MG63 (cell line): Measurements from ENCODE around the gene RASGRF1. TPM values are rescaled to one million over a fixed set of nuclear protein-coding genes. Genes with fewer than 3 reads are reported as not detected.

Source experiments
- DNase-seq: peaks from one replicate; pipeline ENCODE4 v3.0.0-alpha.2; 2020
- H3K27me3 ChIP-seq: fragments of 250-450 bp; sonication (Bioruptor Pico); 2 replicates; pipeline ENCODE4 v1.5.1; 2020; ENCODE audit warnings: mild to moderate bottlenecking, moderate library complexity
- H3K36me3 ChIP-seq: fragments of 250-450 bp; sonication (Bioruptor Pico); 2 replicates; pipeline ENCODE4 v1.5.1; 2020; ENCODE audit warnings: mild to moderate bottlenecking, moderate library complexity
- H3K4me3 ChIP-seq: fragments of 250-450 bp; sonication (Bioruptor Pico); 2 replicates; pipeline ENCODE4 v1.5.1; 2020; ENCODE audit warnings: mild to moderate bottlenecking, moderate library complexity
- H3K9me3 ChIP-seq: fragments of 250-450 bp; sonication (Bioruptor Pico); 2 replicates; pipeline ENCODE4 v1.5.1; 2020; ENCODE audit warnings: mild to moderate bottlenecking, moderate library complexity
- total RNA-seq: library from RNA; depleted of rRNA; stranded (reverse); fragments of >200 nt; shearing (Covaris generic); gene quantifications from 2 replicates; pipeline ENCODE4 v1.2.3, GENCODE V29; 2014; ENCODE audit warnings: low replicate concordance; rRNA removed

Gene RASGRF1, protein sequence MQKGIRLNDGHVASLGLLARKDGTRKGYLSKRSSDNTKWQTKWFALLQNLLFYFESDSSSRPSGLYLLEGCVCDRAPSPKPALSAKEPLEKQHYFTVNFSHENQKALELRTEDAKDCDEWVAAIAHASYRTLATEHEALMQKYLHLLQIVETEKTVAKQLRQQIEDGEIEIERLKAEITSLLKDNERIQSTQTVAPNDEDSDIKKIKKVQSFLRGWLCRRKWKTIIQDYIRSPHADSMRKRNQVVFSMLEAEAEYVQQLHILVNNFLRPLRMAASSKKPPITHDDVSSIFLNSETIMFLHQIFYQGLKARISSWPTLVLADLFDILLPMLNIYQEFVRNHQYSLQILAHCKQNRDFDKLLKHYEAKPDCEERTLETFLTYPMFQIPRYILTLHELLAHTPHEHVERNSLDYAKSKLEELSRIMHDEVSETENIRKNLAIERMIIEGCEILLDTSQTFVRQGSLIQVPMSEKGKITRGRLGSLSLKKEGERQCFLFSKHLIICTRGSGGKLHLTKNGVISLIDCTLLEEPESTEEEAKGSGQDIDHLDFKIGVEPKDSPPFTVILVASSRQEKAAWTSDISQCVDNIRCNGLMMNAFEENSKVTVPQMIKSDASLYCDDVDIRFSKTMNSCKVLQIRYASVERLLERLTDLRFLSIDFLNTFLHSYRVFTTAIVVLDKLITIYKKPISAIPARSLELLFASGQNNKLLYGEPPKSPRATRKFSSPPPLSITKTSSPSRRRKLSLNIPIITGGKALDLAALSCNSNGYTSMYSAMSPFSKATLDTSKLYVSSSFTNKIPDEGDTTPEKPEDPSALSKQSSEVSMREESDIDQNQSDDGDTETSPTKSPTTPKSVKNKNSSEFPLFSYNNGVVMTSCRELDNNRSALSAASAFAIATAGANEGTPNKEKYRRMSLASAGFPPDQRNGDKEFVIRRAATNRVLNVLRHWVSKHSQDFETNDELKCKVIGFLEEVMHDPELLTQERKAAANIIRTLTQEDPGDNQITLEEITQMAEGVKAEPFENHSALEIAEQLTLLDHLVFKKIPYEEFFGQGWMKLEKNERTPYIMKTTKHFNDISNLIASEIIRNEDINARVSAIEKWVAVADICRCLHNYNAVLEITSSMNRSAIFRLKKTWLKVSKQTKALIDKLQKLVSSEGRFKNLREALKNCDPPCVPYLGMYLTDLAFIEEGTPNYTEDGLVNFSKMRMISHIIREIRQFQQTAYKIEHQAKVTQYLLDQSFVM (N-terminal part only)
- total RNA-seq = not detected in 2 replicates

DNA sequence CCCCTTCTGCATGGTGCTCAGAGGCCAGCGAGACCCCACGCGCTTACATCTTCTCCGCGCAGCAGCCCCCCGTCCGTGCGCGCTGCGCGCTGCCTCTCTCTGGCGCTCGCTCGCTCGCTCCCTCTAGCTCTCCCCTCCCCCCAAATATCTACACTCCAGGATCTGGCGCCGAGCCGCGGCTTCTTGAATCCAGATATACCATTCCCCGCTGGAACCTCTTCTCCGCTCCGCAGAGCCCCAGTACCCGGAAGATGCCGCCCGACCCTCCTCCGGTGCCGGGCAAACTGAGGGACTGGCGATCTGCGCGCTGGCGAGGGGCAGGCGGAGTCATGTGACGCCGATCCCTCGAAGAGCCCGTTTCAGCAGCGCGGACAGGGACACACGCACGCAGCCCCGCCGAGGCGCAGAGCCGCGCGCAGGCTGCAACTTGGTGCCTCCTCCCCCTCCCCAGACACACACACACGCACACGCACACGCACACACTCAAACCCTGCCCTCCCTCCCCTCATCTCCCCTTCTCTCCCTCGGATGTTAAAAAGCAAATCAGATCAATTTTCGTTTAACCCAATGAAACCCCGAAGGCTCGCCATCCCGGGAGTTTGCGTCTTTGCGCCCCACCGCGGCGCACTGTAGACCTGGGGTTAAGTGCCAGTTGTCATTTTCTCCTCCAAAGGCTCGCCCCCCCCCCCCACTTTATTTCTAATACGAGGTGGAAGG lies at the start of gene RASGRF1:
Gene RASGRF1 (minus strand): TSS at position 294 of the 717 bp plus-strand sequence. CDS start 282 bp downstream, at position 12.
- H3K27me3 ChIP-seq = peaks cover 76% of the 10 kb centered on the region
- no peak within 1 kb of the TSS for H3K4me3 ChIP-seq
- H3K9me3 ChIP-seq = no peaks in the 10 kb centered on the region
- no peaks in the 10 kb centered on the region for H3K36me3 ChIP-seq
- DNase-seq = no peak

DNA sequence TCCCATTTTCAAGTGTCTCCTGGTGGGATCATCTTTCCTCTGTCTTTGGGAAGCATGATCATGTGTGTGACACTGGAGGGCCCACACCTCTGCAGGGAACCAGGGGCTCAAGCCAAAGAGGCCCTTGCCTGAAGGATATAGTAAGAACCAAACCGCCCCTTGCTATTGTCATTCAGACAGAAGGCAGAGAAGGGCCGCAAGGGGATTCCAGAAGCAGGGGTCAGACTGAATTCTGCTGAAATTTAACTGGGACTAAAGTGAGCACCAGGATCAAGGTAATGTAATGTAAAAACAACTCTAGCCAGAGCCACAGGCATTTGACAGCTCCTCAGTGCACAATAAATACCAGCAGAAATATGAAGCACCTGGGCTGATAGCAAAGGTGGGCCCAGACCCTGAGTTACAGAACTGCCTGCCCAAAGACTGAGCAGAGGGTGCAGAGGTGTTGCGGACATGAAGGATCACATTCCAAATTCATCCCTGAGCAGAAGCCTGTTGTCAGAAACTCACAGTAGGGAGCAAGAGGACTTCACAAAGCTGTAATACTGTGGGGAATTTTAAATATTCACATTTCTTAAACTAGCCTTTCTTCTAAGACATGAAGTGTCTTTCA lies 46.0 kb upstream of the RASGRF1 start:
- H3K36me3 ChIP-seq = no peaks in the 10 kb centered on the region
- H3K9me3 ChIP-seq = no peaks in the 10 kb centered on the region
- no peak overlapping the region for H3K4me3 ChIP-seq
- H3K27me3 ChIP-seq = peaks cover 17% of the 10 kb centered on the region
- no peak for DNase-seq

DNA sequence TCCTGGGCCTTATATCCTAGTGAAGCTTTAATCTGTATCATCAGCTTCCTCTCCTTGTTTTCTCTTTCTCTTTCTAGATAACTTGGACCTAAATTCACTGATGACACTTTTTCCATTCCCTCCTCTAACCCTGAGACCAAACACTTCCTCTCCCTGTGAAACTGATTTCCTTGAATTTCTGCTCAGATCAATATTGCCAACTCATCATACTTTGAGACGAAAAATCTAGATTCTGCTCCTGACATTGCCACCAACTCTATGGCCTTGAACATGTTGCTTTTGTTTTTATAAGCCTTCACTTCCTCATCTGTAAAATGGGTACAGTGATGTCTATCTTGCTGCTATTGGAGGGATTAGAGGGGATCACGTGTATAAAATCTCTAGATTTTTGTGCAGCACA lies 42.7 kb upstream of the RASGRF1 start:
- H3K27me3 ChIP-seq = peaks cover 12% of the 10 kb centered on the region
- H3K9me3 ChIP-seq = no peaks in the 10 kb centered on the region
- no peak for DNase-seq
- H3K36me3 ChIP-seq = no peaks in the 10 kb centered on the region
- no peak overlapping the region for H3K4me3 ChIP-seq

DNA sequence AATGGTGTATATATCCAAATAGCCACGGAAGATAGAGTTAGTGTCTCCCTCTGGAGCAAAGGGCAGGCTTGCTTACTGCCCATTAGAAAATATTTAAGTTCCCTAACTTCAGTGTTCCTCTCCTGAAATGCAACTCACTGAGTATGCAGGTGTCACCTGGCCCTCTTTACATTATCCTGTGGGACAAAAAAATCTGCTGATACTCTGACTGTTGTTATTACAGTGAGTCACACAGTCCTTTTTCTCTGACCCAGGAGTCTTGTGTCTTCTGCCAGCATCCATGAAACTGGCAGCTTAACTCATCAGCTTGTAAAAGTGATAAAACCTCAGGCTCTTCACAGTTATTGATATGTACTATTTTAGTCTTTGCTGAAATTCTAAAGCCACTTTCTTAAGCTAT lies 42.2 kb upstream of the RASGRF1 start:
- H3K9me3 ChIP-seq = no peaks in the 10 kb centered on the region
- no peak for DNase-seq
- H3K36me3 ChIP-seq = no peaks in the 10 kb centered on the region
- H3K4me3 ChIP-seq = no peak overlapping the region
- H3K27me3 ChIP-seq = peaks cover 12% of the 10 kb centered on the region

DNA sequence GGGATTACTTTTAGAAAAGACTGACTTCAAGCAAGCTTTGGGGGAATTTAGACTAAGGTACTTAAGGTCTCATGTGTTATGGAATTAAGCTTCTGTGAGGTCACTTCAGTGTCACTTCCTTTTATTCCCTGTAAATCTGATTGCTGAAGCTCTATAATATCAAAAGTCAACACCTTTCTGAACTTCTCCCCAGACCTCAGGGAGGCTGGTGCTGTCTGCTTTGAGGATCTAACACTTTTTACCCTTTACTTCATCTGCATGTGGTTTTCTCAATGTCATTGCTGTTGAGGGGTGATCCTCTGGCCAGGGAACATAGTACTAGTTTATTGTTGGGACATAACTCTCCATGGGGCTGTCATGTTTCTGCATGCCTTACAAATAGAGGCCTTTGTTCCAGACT lies 41.8 kb upstream of the RASGRF1 start:
- Histone ChIP-seq H3K9me3 (no peaks in the 10 kb centered on the region), H3K27me3 (peaks cover 17% of the 10 kb centered on the region), H3K4me3 (no peak overlapping the region), H3K36me3 (no peaks in the 10 kb centered on the region)
- DNase-seq = no peak

DNA sequence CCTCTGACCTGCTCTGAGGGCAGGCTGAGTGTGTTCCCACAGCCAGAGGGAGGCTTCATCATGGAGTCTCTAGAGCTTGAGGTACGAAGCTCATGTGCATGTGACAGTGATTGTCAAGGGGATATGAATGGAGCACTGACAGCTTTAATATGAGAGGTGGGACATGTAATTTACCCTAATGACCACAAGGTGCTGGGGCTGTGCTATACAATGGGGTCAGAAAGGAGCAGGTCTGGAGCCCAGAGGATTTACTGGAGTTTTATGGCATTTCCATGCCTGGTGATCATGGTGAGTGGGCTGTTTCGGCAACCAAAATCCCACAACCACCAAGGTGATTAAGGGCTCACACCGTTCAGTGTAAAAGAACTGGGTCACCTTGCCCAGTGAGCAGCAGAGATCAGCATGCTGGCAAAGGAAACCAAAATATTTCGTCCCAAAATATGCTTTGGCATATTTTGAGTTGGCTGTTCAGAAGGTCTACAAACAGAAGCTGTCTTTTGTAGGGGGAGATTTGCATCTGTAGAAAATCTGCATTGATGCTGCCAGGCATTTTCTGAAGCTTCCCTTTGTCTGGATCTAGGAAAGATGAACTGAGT lies 40.1 kb upstream of the RASGRF1 start:
- H3K27me3 ChIP-seq = peaks cover 18% of the 10 kb centered on the region

DNA sequence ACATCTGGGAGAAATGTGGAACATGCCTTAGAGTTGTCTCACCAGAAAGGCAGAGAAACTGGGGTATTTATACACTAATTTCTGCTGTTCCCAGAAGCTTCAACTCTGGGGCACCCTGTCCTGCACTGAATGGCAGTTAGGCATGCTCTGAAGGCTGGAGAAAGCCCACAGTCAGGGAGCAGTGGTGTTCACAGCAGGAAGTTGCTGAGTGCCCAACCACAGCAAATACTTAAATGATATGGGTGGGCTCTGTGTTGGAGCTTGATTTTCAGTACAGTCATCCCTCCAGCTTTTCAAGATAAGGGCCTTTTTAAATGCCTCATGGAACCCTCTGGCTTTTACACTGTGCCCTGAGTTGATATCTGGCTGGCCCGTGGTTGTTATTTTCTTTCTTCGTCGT lies 38.7 kb upstream of the RASGRF1 start:
- Histone ChIP-seq H3K9me3 (no peaks in the 10 kb centered on the region), H3K27me3 (peaks cover 10% of the 10 kb centered on the region), H3K4me3 (no peak overlapping the region), H3K36me3 (no peaks in the 10 kb centered on the region)
- no peak for DNase-seq

More for the DNA sequence above, 40.1 kb upstream of the RASGRF1 start:
- DNase-seq = no peak
- no peaks in the 10 kb centered on the region for H3K36me3 ChIP-seq
- H3K4me3 ChIP-seq = no peak overlapping the region
- H3K9me3 ChIP-seq = no peaks in the 10 kb centered on the region

DNA sequence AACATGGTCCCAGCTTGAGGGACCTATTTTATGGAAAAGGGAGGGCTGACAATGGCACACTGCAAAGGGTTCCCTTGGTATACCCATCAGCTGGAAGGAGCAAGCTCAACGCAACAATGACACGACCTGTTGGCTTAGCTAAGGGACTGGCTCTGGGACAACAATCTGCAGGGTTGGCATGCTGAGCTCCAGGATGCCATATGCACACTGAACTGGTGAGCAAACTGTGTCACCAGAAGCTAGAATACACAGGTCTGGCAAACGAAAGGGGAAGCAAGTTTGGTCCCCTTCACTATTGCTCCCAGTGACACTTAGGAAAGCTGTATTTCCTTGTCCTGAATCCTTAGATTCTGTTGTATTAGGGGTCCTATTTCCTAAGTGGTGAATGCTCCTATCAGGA lies 38.0 kb upstream of the RASGRF1 start:
- no peak for DNase-seq
- peaks cover 10% of the 10 kb centered on the region for H3K27me3 ChIP-seq
- H3K9me3 ChIP-seq = no peaks in the 10 kb centered on the region
- H3K36me3 ChIP-seq = no peaks in the 10 kb centered on the region
- H3K4me3 ChIP-seq = no peak overlapping the region

DNA sequence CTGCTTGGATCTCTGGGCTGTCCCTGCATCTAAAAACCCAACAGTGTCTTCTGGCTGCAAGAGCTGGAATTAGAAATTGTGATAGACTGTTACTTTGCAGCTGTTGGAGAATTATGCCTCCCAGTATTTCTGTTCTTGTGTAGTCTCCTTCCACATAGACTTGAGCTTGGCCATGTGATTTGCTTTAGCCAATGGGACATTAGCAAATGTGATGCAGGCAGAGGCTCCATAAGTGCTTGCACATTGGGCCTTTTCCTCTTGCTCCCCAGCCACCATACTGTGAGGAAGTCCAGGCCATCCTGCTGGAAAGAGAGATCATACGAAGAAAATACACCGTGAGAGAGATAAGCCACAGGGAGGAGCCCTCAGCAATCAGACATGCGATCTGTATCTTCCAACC lies 33.8 kb upstream of the RASGRF1 start:
- peaks cover 10% of the 10 kb centered on the region for H3K27me3 ChIP-seq
- H3K4me3 ChIP-seq = no peak overlapping the region
- H3K36me3 ChIP-seq = no peaks in the 10 kb centered on the region
- no peaks in the 10 kb centered on the region for H3K9me3 ChIP-seq
- no peak for DNase-seq

DNA sequence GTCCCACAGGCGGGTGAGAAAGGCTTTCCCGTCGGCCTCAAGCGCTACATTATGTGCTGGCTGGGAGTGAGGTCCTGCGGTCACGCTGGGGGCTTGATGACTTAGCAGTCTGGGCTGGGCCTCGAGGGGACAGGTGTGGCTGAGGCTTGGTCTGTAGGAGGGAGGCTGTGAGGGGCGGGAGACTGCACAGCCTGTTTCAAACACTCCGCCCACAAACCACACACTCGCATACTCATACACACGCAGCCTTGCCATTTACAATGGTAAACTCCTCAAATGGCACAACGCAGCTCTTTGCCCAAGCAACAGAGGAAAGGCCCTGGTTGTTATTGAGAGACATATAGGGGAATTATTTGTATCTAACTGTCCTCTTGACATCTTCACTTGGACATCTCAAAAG lies 32.4 kb upstream of the RASGRF1 start:
- Histone ChIP-seq H3K4me3 (no peak overlapping the region), H3K36me3 (no peaks in the 10 kb centered on the region), H3K9me3 (no peaks in the 10 kb centered on the region), H3K27me3 (peaks cover 7% of the 10 kb centered on the region)
- no peak for DNase-seq

DNA sequence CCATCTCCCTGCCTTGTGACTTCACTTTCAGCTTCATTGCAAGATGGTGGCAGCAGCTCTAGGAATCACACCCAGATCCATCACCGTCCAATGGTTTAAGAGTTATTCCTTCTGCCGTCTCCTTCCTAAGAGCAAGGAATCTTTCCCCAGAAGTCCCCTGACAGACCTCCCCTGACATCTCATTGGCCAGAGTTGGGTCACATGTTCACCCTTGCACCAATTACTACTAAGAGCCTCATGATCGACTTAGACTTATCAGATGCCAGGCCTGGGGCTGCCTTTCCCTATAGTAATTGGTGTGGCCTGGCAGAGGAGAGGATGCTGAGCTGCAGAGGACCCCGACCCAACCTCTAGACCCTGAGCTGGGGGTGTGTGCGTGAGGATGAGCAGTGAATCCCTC lies 31.8 kb upstream of the RASGRF1 start:
- no peak for DNase-seq
- Histone ChIP-seq H3K27me3 (peaks cover 3% of the 10 kb centered on the region), H3K36me3 (no peaks in the 10 kb centered on the region), H3K4me3 (no peak overlapping the region), H3K9me3 (no peaks in the 10 kb centered on the region)

DNA sequence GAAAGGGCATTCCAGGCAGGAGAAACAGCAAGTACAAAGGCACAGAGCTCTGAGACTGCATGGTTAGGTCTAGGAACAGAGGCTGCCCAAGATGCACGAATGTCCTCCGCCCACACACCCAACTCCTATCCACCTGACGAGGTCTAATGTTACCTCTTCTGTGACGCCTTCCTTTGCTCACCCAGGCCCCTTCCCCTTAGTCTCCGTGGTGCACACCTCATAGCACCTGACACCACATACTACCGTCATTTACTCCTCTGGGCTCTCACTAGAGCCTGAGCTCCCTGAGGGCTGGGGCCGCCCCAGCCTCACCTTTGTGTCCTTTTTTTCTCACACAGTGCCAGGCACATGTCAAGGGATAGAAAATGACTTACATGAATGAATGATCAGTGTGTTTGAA lies 31.0 kb upstream of the RASGRF1 start:
- H3K9me3 ChIP-seq = no peaks in the 10 kb centered on the region
- no peaks in the 10 kb centered on the region for H3K36me3 ChIP-seq
- no peak overlapping the region for H3K4me3 ChIP-seq
- no peak for DNase-seq
- H3K27me3 ChIP-seq = no peaks in the 10 kb centered on the region

DNA sequence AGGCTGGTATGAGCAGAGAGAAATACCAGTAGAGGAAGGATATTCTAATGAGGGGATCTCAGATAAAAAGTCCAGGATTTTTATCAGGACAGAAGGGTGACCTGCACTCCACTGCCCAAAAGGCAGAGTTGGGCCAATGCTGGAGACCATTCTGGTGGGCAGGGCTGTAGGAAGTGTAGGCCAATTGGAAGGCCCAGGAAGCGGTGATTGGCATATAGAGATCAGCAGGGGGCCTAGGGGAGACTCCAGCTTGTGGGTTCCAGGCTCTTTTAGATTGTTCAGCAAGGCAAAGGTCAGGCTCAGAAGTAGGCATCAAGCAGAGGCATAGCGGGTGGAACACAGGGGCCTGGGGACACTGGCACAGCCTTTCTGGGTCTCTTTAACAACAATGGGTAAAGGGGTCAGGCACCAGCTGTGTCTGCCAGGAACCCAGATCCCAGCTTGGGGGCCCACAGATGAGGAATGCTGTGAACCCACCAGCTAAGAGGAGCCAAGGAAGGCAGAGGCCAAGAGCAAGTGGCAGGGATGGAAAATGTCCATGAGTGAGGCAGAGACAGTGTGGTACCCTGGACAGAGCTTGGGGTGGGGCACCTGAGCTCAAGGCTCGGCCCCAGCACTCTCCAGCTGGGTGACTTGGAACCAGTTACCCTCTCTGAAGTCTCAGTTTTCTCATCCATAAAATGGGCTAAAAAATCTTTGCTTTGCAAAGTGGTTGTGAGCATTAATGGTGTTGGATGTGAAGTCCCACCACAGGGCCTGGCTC lies 27.0 kb upstream of the RASGRF1 start:
- Histone ChIP-seq H3K36me3 (no peaks in the 10 kb centered on the region), H3K9me3 (no peaks in the 10 kb centered on the region), H3K27me3 (peaks cover 3% of the 10 kb centered on the region; the same call in 1 of the 2 replicates), H3K4me3 (no peak overlapping the region)
- no peak for DNase-seq

DNA sequence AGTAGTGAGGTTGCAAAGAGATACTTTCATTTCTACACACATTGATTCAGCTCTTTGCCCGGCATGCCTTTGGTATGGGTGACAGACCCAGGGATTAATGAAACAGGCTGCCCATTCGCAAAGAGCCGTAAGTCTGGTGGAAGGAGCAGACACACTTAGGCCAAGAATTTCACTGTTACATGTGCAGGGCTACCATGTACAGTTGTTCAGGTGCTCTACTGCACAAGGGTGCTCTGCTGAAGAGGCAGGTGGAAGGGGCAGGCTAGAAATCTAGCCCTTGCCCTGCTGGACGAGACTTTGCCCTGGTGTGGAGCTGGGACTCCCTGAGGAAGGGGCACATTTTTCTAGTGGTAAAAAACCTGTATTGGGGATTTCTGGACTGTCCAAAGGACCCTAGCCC lies 26.2 kb upstream of the RASGRF1 start:
- Histone ChIP-seq H3K27me3 (peaks cover 6% of the 10 kb centered on the region), H3K36me3 (no peaks in the 10 kb centered on the region), H3K4me3 (no peak overlapping the region), H3K9me3 (no peaks in the 10 kb centered on the region)
- DNase-seq = no peak
